GM23338 (cell line): Measurements from ENCODE around the gene TGM2. TPM values are rescaled to one million over a fixed set of nuclear protein-coding genes. Genes with fewer than 3 reads are reported as not detected.

Experiments used
- ATAC-seq: fragments of 200-7000 bp; cut with Tn5 transposase; 3 replicates; pipeline ENCODE4 v1.9.1; 2020
- DNase-seq: peaks from one replicate; pipeline ENCODE4 v3.0.0-alpha.2; 2015; ENCODE audit warnings: low spot score
- H2AFZ ChIP-seq: fragments of 200-600 bp; sonication (generic); 2 replicates; pipeline ENCODE4 v1.8.0; 2016; ENCODE audit warnings: antibody characterized with exemption, mild to moderate bottlenecking, moderate library complexity
- H3F3A ChIP-seq: fragments of 200-600 bp; sonication (generic); replicated peaks from 2 replicates; pipeline ENCODE4 v1.8.0; 2017; ENCODE audit warnings: antibody characterized with exemption, mixed run types, low read depth
- H3K27ac ChIP-seq: fragments of 200-600 bp; sonication (generic); 2 replicates; pipeline ENCODE4 v1.6.1; 2016; ENCODE audit warnings: low read depth
- H3K27me3 ChIP-seq: fragments of 200-600 bp; sonication (generic); 2 replicates; pipeline ENCODE4 v1.8.0; 2016; ENCODE audit warnings: mild to moderate bottlenecking, mixed run types, moderate library complexity; ENCODE audit not compliant: insufficient read depth
- H3K36me3 ChIP-seq: fragments of 200-600 bp; sonication (generic); 2 replicates; pipeline ENCODE4 v1.8.0; 2016; ENCODE audit warnings: mild to moderate bottlenecking; ENCODE audit not compliant: insufficient read depth
- H3K4me1 ChIP-seq: fragments of 200-600 bp; sonication (generic); 2 replicates; pipeline ENCODE4 v1.8.0; 2016; ENCODE audit warnings: mild to moderate bottlenecking, moderate library complexity; ENCODE audit not compliant: insufficient read depth
- H3K4me2 ChIP-seq: fragments of 200-600 bp; sonication (generic); 2 replicates; pipeline ENCODE4 v1.7.1; 2017; ENCODE audit warnings: mixed run types
- H3K4me3 ChIP-seq: fragments of 200-600 bp; sonication (generic); 2 replicates; pipeline ENCODE4 v1.6.1; 2016; ENCODE audit warnings: mixed run types
- H3K79me2 ChIP-seq: fragments of 200-600 bp; sonication (generic); replicated peaks from 2 replicates; pipeline ENCODE4 v1.8.0; 2017; ENCODE audit warnings: mild to moderate bottlenecking; ENCODE audit not compliant: insufficient read depth
- H3K9me2 ChIP-seq: fragments of 200-600 bp; sonication (generic); 2 replicates; pipeline ENCODE4 v1.8.0; 2017; ENCODE audit not compliant: insufficient read depth
- H4K20me1 ChIP-seq: fragments of 200-600 bp; sonication (generic); replicated peaks from 2 replicates; pipeline ENCODE4 v1.8.0; 2017; ENCODE audit warnings: mild to moderate bottlenecking; ENCODE audit not compliant: insufficient read depth
- H3K27ac Mint-ChIP-seq: 2 replicates; pipeline ENCODE4 v1.8.0; 2020; ENCODE audit warnings: inconsistent platforms, mild to moderate bottlenecking, moderate library complexity, mixed read lengths
- H3K27me3 Mint-ChIP-seq: 3 replicates; pipeline ENCODE4 v1.8.0; 2022; ENCODE audit warnings: low read depth, mild to moderate bottlenecking, moderate library complexity, mixed read lengths, inconsistent platforms; ENCODE audit not compliant: insufficient read depth, poor library complexity
- H3K36me3 Mint-ChIP-seq: 3 replicates; pipeline ENCODE4 v1.8.0; 2021; ENCODE audit warnings: low read depth, mild to moderate bottlenecking, inconsistent platforms, moderate library complexity, mixed read lengths
- H3K4me1 Mint-ChIP-seq: 3 replicates; pipeline ENCODE4 v1.8.0; 2020; ENCODE audit warnings: mild to moderate bottlenecking, inconsistent platforms, mixed read lengths
- H3K4me3 Mint-ChIP-seq: 3 replicates; pipeline ENCODE4 v1.8.0; 2021; ENCODE audit warnings: moderate library complexity, mild to moderate bottlenecking, inconsistent platforms, mixed read lengths
- H3K9me3 Mint-ChIP-seq: 3 replicates; pipeline ENCODE4 v1.8.0; 2020; ENCODE audit warnings: moderate library complexity, mild to moderate bottlenecking, inconsistent platforms, mixed read lengths
- CREB1 ChIP-seq: fragments of 250-450 bp; sonication (Bioruptor Pico); IDR thresholded peaks from 2 replicates; pipeline ENCODE4 v1.5.0; 2020; ENCODE audit warnings: low read depth, mild to moderate bottlenecking, moderate library complexity
- EZH2 ChIP-seq: fragments of 200-600 bp; sonication (generic); IDR thresholded peaks from one replicate; pipeline ENCODE4 v1.8.0; 2017; ENCODE audit warnings: antibody characterized with exemption, mild to moderate bottlenecking, low read depth; ENCODE audit not compliant: unreplicated experiment
- EZH2phosphoT487 ChIP-seq: fragments of 200-600 bp; sonication (generic); IDR thresholded peaks from one replicate; pipeline ENCODE4 v1.8.1; 2018; ENCODE audit warnings: antibody characterized with exemption; ENCODE audit not compliant: unreplicated experiment
- JUNB ChIP-seq: IDR thresholded peaks from one replicate; pipeline ENCODE4 v1.6.1; 2016; ENCODE audit warnings: antibody characterized with exemption; ENCODE audit not compliant: unreplicated experiment
- REST ChIP-seq: IDR thresholded peaks from one replicate; pipeline ENCODE4 v1.6.1; 2018; ENCODE audit warnings: antibody characterized with exemption; ENCODE audit not compliant: unreplicated experiment
- ZNF331 ChIP-seq: fragments of 250-450 bp; sonication (Bioruptor Pico); IDR thresholded peaks from 2 replicates; pipeline ENCODE4 v1.5.0; 2020; ENCODE audit warnings: low read depth, mild to moderate bottlenecking, moderate library complexity
- ZNF462 ChIP-seq: fragments of 250-450 bp; sonication (Bioruptor Pico); IDR thresholded peaks from 2 replicates; pipeline ENCODE4 v1.5.0; 2020; ENCODE audit warnings: mild to moderate bottlenecking, moderate library complexity
- polyA plus RNA-seq: library from polyadenylated mRNA; unstranded; fragments of >200 nt; fragmentation: Nextera tagmentation; extraction: Ambion mirVana; gene quantifications from 2 replicates; pipeline ENCODE4 v1.2.1, GENCODE V29; 2016
- total RNA-seq: library from RNA; depleted of rRNA; stranded (reverse); fragments of >200 nt; shearing (Covaris generic); gene quantifications from 2 replicates; pipeline ENCODE4 v1.2.3, GENCODE V29; 2014
- TF ChIP-seq, protein P1 (sequence below), 2 experiments: fragments of 200-600 bp in 1 of 2; sonication (generic) in 1 of 2; conservative IDR thresholded peaks; 2 replicates each; pipeline versions ENCODE4 v1.5.1 to v1.6.1; 2016 to 2017; ENCODE audit warnings: antibody characterized with exemption in 2 of 2, low read depth in 2 of 2, mild to moderate bottlenecking in 2 of 2, moderate library complexity in 1 of 2

TGM2 gene
- total and polyA plus RNA-seq, 2 experiments from 2014 or later = 0.45 to 1.0 TPM

DNA sequence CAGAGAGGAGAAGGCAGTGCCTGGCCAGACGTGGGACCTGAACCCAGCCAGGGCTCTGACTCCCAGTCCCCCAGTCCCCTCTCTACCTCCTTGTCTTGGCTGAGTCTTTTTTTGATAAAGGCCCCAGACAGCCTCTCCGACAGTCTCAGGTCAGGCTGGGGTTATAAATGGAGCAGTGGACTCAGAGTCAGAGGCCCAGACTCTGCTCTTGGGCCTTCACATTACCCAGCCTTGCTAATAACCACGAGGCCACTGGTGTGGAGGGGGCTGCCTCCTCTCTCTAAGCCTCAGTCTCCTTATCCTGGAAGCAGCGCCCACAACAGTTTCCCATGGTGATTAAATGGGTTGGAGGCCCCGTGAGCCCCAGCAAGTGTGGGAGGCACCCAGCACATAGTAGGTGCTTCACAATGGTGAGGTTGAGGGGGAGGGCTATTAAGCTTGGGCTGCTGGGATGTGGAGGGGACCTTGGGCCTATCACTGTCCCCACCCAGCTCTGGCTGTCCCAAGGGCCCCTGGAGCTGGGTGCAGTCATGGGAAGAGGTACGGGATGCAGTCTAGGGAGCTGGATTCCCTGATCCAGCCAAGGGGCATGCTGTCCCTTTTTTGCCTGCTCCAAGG lies 35.7 kb downstream of the TGM2 start (continued):
- TF ChIP-seq ZNF462 = no peak
- no peak for TF ChIP-seq JUNB
- no peak for TF ChIP-seq EZH2
- TF ChIP-seq CREB1 (CRISPR knock-in tag) = no peak

- Histone ChIP-seq H4K20me1 (no peaks in the 10 kb centered on the region), H3K79me2 (no peaks in the 10 kb centered on the region), H3K36me3 (no peaks in the 10 kb centered on the region), H3K9me2 (no peaks in the 10 kb centered on the region), H3F3A (no peaks in the 10 kb centered on the region), H3K4me2 (no peak overlapping the region), H3K27ac (no peak overlapping the region), H3K27me3 (no peaks in the 10 kb centered on the region), H2AFZ (no peak overlapping the region), H3K4me3 (no peak overlapping the region), H3K4me1 (no peaks in the 10 kb centered on the region)
- no peak for ATAC-seq
- no peaks in the 10 kb centered on the region for H3K27me3 Mint-ChIP-seq
- no peak for DNase-seq
- no peak overlapping the region for H3K27ac Mint-ChIP-seq
- no peak overlapping the region for H3K4me3 Mint-ChIP-seq
- no peaks in the 10 kb centered on the region for H3K36me3 Mint-ChIP-seq
- H3K4me1 Mint-ChIP-seq = no peaks in the 10 kb centered on the region
- H3K9me3 Mint-ChIP-seq = no peaks in the 10 kb centered on the region; the same call in 2 of the 3 replicates
- TF ChIP-seq EZH2phosphoT487 = no peak
- TF ChIP-seq ZNF331 (CRISPR knock-in tag) = no peak
- TF ChIP-seq JUNB = no peak
- TF ChIP-seq, protein P1, sequence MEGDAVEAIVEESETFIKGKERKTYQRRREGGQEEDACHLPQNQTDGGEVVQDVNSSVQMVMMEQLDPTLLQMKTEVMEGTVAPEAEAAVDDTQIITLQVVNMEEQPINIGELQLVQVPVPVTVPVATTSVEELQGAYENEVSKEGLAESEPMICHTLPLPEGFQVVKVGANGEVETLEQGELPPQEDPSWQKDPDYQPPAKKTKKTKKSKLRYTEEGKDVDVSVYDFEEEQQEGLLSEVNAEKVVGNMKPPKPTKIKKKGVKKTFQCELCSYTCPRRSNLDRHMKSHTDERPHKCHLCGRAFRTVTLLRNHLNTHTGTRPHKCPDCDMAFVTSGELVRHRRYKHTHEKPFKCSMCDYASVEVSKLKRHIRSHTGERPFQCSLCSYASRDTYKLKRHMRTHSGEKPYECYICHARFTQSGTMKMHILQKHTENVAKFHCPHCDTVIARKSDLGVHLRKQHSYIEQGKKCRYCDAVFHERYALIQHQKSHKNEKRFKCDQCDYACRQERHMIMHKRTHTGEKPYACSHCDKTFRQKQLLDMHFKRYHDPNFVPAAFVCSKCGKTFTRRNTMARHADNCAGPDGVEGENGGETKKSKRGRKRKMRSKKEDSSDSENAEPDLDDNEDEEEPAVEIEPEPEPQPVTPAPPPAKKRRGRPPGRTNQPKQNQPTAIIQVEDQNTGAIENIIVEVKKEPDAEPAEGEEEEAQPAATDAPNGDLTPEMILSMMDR (conservative IDR thresholded peaks at IDR 0.05; ENCODE audit: low read depth in 2 of 2) = no peak
- no peak for TF ChIP-seq REST
Observed at GRCh38 chr20:38128691-38129090, 36.4 kb downstream of the TGM2 start.
